Activated naive CD4-positive, alpha-beta T cell treated with anti-CD3 and anti-CD28 coated beads, Interleukin-2, amount 10 ng/mL, durations not matched to agents 5 hours and 36 hours (primary cell): ENCODE results near the gene FSTL3. TPM values are rescaled to one million over a fixed set of nuclear protein-coding genes. Genes with fewer than 3 reads are reported as not detected.

ENCODE experiments used
- total RNA-seq, 2 experiments: library from RNA; stranded (reverse); gene quantifications; one replicate each; pipeline ENCODE4 v1.2.3, GENCODE V29; 2021

Gene FSTL3
- 1 to 10 TPM; 3.6 to 3.9 TPM for total RNA-seq

DNA sequence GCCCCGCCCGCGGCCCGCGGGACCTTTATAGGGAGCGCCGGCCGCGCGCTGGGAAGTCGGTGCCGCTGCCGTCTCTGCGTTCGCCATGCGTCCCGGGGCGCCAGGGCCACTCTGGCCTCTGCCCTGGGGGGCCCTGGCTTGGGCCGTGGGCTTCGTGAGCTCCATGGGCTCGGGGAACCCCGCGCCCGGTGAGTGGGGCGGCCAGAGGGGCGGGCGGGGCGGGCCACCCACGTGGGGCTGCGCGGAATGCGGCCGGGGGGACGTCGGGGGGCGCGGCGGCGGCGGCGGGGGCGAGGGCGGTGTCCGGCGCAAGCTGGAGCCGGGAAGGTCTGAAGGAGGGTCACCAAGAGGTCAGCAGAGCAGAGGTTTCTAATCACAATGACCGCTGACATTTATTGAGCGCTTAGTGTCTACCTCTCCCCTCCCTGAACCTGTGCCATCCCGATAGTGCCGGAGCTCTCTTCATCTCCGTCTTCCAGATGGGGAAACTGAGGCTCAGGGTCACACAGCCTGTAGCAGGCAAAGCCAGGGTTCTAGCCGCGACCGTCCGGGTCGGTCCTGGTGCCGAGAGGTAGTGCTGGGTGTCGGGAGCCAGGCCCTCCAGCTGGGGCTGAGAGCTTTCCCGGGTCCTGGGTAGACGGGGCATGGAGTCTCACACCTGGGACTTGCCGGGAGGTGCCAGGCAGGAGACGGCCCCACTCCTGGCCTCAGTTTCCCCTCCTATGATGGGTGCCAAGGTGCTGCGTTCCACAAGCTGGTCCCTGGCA lies at the start of gene FSTL3:
Gene FSTL3, plus strand, starts transcription at position 54 of the 767 bp plus-strand sequence. Its CDS starts 32 bp downstream, at position 86.

DNA sequence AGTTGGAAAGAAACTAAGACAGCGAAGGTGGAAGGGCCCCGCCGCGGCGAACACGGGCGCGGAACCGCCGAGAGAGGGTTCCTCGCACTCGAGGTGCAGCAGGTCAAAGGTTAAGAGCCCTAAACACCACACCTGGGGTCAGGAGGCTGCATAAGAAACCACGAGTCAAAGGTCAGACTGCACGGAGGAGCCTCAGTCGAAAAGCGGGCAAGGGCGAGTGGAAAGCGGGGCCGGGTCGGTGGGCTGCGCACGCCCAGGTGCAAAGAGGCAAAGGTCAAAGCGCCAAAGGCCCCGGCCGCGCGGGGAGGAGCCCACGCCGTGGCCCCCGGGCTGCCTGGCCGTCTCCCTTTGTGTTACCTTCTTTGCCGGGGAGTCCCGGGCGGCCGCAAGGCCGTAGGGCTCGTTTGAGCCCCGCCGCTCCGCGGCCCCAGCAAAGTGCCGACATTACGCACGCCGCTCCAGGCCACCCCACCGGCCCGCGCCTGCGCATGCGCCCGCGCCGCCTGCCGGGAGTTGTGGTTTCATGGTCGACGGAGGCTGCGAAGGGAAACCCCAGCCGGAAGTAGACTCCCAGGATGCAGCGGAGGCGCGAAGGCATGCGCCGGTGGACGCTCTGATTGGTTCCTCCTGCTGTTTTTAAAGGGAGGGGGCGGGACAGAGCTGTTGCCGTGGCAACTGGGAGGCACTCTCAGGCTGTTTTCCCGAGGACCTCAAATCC lies 43.0 kb upstream of the FSTL3 start, which contains the start of gene POLRMT:
Gene POLRMT, minus strand, starts transcription at position 470 of the 718 bp plus-strand sequence. Its CDS starts 25 bp downstream, at position 445.

DNA sequence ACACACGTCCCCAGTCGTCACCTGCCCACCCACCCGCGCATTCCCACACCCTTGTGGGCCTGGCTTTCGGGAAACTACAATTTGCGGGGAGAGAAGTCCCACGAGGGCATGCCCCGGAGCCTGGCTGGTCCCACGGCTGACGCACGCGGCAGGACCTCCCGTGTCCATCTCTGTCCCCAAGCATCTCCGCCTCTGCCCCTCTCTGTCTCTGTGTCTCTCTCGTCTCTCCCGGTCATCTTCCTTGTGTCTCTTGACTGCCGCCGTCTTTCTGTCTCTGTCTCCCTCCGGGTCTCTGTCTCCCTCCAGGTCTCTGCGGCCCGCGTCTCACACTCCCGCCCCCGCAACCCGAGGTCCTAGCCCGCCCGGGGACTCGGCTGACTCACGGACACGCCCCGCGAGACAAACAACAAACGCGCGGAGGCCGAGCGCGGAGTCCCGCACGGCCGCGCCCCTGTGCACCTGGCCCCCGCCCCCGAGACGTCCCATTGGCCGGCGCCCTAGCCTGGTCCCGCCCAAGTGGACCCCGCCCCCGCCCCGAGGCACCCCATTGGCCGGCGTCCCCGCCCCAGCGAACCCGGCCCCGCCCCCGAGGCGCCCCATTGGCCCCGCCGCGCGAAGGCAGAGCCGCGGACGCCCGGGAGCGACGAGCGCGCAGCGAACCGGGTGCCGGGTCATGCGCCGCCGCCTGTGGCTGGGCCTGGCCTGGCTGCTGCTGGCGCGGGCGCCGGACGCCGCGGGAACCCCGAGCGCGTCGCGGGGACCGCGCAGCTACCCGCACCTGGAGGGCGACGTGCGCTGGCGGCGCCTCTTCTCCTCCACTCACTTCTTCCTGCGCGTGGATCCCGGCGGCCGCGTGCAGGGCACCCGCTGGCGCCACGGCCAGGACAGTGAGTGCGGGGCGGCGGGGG lies 36.7 kb upstream of the FSTL3 start, which contains the start of gene FGF22:
Gene FGF22, plus strand, starts transcription at position 627 of the 908 bp plus-strand sequence. Its CDS starts 47 bp downstream, at position 674.

DNA sequence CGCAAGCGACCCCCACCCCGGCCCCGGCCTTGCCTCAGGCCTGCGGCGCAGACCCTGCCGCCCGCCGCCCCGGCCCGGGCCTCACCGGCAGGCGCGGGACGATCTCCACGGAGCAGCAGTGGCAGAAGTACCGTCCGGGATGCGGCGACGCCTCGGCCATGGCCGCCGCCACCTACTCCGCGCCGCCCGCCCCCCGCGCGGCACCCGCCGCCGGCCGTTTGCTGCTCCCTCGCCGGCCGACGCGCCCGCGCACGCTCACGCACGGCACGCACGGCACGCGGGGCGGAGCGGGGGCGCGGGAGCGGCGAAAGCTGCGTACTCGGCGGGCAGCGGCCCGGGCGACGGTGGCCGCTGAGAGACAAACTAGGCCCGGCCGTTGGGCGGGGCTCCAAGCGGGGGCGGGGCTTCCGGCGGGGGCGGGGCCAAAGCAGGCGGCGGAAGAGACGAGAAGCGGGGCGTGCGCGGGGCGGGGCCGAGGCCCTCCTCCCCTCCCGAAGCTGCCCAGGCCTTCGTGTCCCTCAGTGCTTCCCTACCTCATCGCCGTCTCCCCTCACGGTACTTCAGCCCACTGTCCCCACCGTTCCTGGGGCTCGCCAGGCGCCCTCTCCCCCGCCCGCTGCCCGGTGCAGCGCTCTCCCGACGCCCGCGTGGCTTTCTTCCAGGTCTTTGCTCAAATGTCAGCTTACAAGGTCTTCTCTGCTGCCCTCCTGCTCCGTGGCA lies 13.1 kb upstream of the FSTL3 start, which contains the start of gene RNF126:
Gene RNF126, minus strand, starts transcription at position 253 of the 720 bp plus-strand sequence. Its CDS starts 93 bp downstream, at position 160.

DNA sequence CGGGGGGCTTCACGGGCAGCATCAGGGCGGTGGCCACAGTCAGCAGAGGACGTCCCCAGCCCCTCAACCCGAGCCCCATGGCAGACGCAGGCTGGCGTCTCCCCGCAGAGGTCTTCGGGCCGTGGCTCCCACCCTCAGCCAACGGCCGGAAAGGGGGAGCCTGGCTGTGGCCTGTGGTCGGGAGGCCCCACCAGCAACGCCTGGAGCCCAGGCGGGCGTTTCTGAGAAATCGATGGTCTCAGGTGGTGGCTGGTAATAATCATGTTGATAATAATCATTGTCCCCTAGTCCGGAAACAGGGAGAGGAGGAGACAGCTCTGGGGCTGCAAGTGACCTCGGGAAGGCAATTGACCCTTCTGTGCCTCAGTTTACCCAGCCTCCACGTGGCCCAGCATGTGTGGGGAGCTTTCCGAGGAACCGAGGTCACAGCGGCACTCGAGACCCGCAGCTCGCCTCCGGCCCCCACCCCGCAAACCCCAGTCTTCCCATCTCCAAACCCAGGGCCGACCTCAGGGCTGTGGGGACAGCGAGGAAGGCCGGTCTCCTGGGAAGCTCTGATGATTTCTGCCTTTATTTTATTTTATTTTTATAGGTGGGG lies 19.3 kb downstream of the FSTL3 start, which contains the start of gene PRSS57:
Gene PRSS57, minus strand, starts transcription at position 101 of the 598 bp plus-strand sequence. Its CDS starts 22 bp downstream, at position 79.

DNA sequence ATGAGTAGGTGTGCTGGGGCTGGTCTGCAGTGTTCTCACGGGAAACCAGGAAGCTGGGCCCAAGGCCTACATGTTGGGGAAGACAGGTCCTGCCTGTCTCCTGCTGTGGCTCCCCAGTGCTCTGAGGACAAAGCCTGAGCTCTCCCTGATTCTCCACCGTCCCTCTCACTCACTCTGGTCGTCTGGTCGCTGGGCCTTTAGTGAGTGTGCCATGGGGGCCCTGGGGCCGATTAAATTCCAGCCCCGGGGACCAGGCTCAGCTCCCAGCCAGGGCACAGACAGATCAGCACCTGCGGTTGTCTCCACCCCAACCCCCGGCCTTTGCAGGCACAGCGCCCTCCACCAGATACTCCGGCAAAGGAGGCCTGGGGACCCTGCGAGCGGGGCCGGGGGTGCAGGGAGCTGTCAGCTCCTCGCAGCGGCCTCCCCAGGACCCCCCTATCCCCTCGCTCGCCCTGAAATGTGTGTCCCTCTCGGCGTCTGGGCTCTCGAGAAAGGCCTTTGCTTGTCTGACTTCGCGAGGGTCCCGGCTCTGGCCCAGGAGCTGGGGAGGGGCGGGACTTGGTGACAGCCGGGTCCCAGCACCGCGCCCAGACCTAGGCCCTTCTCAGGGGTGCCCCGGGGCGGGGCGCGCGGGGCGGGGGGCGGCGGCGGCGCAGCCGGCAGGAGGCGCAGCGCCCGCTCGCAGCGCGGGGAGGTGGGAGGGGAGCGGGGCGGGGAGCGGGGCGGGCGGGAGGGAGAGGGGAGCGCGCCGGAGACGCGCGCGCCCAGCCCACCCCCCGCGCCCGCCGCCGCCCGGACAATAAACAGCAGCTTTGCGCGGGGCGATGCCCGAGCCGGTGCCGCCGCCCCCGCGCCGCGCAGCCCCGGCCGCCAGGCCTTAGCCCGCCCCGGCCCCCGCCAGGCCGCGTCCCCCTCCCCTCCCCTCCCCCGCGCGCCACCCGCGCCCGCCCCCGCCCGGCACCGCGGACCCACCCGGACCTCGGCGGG lies 32.3 kb downstream of the FSTL3 start, which contains the start of gene PALM:
Gene PALM, plus strand, starts transcription at position 782 of the 990 bp plus-strand sequence. CDS start 212 bp downstream, outside the sequence.

Other genes with a start within 250 kb of the FSTL3 start
- gene SHC2, start 215.4 kb upstream of the FSTL3 start, total RNA-seq, result not detected
- gene MADCAM1, start 179.9 kb upstream of the FSTL3 start, total RNA-seq, result under 1 TPM; 0.26 to 0.53 TPM
- 10 to 100 TPM; 28.3 to 31.9 TPM for gene TPGS1, start 168.9 kb upstream of the FSTL3 start, total RNA-seq
- 10 to 100 TPM; 50.5 to 51.4 TPM for gene CDC34, start 144.6 kb upstream of the FSTL3 start, total RNA-seq
- gene GZMM, start 132.3 kb upstream of the FSTL3 start, total RNA-seq, result 10 to 100 TPM; 49.7 to 52.1 TPM
- gene BSG, start 103.8 kb upstream of the FSTL3 start, total RNA-seq, result 100 to 1,000 TPM; 192 to 193 TPM
- 1 to 10 TPM; 5.2 to 5.6 TPM for gene HCN2, start 86.5 kb upstream of the FSTL3 start, total RNA-seq
- gene POLRMT, start 42.9 kb upstream of the FSTL3 start, total RNA-seq, result 10 to 100 TPM; 51.6 to 54.5 TPM
- not detected for gene FGF22, start 36.5 kb upstream of the FSTL3 start, total RNA-seq
- 10 to 100 TPM; 76.1 to 78.9 TPM for gene RNF126, start 13.2 kb upstream of the FSTL3 start, total RNA-seq
- not detected for gene PRSS57, start 19.1 kb downstream of the FSTL3 start, total RNA-seq
- not detected for gene PALM, start 32.5 kb downstream of the FSTL3 start, total RNA-seq
- not detected for gene MISP, start 74.7 kb downstream of the FSTL3 start, total RNA-seq
- 100 to 1,000 TPM; 385 to 395 TPM for gene PTBP1, start 121.1 kb downstream of the FSTL3 start, total RNA-seq
- gene PLPPR3, start 145.6 kb downstream of the FSTL3 start, total RNA-seq, result not detected
- gene AZU1, start 151.4 kb downstream of the FSTL3 start, total RNA-seq, result not detected
- gene PRTN3, start 164.6 kb downstream of the FSTL3 start, total RNA-seq, result not detected
- not detected for gene ELANE, start 175.9 kb downstream of the FSTL3 start, total RNA-seq
- 1 to 10 TPM; 3.4 to 3.6 TPM for gene CFD, start 183.3 kb downstream of the FSTL3 start, total RNA-seq
- 10 to 100 TPM; 60.6 to 64.3 TPM for gene MED16, start 216.8 kb downstream of the FSTL3 start, total RNA-seq
- not detected for gene RNU6-9, start 217.1 kb downstream of the FSTL3 start, total RNA-seq
- 100 to 1,000 TPM; 122 to 128 TPM for gene R3HDM4, start 236.8 kb downstream of the FSTL3 start, total RNA-seq
- gene KISS1R, start 240.9 kb downstream of the FSTL3 start, total RNA-seq, result 1 to 10 TPM; 2.5 to 3.1 TPM
- 10 to 100 TPM; 30.3 to 30.7 TPM for gene ARID3A, start 249.6 kb downstream of the FSTL3 start, total RNA-seq